Hematopoietic multipotent progenitor cell treated with erythropoietin and hydrocortisone succinate and interleukin-3 and kit ligand, for 6 days (in vitro differentiated cells): ENCODE data around the gene APP.

Source experiments
- DNase-seq: peaks from one replicate; pipeline ENCODE4 v3.0.0-alpha.2; 2015

Gene APP

GRCh38 chr21:25895565-25896205 lies 274.9 kb downstream of the APP start:
- DNase-seq: peak; percentile 81

- DNase-seq: no peak
Observed at GRCh38 chr21:25893191-25893590, 277.4 kb downstream of the APP start.

GRCh38 chr21:25891596-25891995 lies 279.0 kb downstream of the APP start:
- DNase-seq: no peak

- DNase-seq: no peak
Observed at GRCh38 chr21:25890001-25890400, 280.6 kb downstream of the APP start.

- no peak for DNase-seq
Observed at GRCh38 chr21:25888711-25889110, 281.9 kb downstream of the APP start.

GRCh38 chr21:25887646-25888306 lies 282.8 kb downstream of the APP start:
- DNase-seq: no peak

- no peak for DNase-seq
Observed at GRCh38 chr21:25887166-25887565, 283.4 kb downstream of the APP start.

GRCh38 chr21:25885880-25886279 lies 284.7 kb downstream of the APP start:
- DNase-seq: no peak

GRCh38 chr21:25885405-25885804 lies 285.2 kb downstream of the APP start:
- DNase-seq: no peak

GRCh38 chr21:25884311-25884710 lies 286.3 kb downstream of the APP start:
- no peak for DNase-seq

- peak; percentile 75 for DNase-seq
Observed at GRCh38 chr21:25881524-25882376, 288.8 kb downstream of the APP start.

- no peak for DNase-seq
Observed at GRCh38 chr21:25879203-25879602, 291.4 kb downstream of the APP start.

- DNase-seq: no peak
Observed at GRCh38 chr21:25878344-25878743, 292.2 kb downstream of the APP start.

GRCh38 chr21:25872271-25872670 lies 298.3 kb downstream of the APP start:
- DNase-seq: no peak

- DNase-seq: no peak
Observed at GRCh38 chr21:25871566-25871965, 299.0 kb downstream of the APP start.

- no peak for DNase-seq
Observed at GRCh38 chr21:25870084-25870483, 300.5 kb downstream of the APP start.

- DNase-seq: no peak
Observed at GRCh38 chr21:25867061-25867460, 303.5 kb downstream of the APP start.

GRCh38 chr21:25863747-25864146 lies 306.8 kb downstream of the APP start:
- DNase-seq: no peak

GRCh38 chr21:25863031-25863430 lies 307.5 kb downstream of the APP start:
- DNase-seq: no peak

GRCh38 chr21:25862596-25862995 lies 308.0 kb downstream of the APP start:
- peak; percentile 62 for DNase-seq

- no peak for DNase-seq
Observed at GRCh38 chr21:25862112-25862511, 308.5 kb downstream of the APP start.

GRCh38 chr21:25859235-25859929 lies 311.2 kb downstream of the APP start:
- DNase-seq: no peak

GRCh38 chr21:25858325-25858724 lies 312.2 kb downstream of the APP start:
- DNase-seq: no peak
